GM18520 (cell line): ENCODE measurements around the gene ARID3C.

Experiments
- ATAC-seq: cut with Tn5 transposase; IDR thresholded peaks from one replicate; pipeline ENCODE4 v1.9.1; 2021; ENCODE audit not compliant: unreplicated experiment

ARID3C gene, protein sequence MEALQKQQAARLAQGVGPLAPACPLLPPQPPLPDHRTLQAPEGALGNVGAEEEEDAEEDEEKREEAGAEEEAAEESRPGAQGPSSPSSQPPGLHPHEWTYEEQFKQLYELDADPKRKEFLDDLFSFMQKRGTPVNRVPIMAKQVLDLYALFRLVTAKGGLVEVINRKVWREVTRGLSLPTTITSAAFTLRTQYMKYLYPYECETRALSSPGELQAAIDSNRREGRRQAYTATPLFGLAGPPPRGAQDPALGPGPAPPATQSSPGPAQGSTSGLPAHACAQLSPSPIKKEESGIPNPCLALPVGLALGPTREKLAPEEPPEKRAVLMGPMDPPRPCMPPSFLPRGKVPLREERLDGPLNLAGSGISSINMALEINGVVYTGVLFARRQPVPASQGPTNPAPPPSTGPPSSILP

DNA sequence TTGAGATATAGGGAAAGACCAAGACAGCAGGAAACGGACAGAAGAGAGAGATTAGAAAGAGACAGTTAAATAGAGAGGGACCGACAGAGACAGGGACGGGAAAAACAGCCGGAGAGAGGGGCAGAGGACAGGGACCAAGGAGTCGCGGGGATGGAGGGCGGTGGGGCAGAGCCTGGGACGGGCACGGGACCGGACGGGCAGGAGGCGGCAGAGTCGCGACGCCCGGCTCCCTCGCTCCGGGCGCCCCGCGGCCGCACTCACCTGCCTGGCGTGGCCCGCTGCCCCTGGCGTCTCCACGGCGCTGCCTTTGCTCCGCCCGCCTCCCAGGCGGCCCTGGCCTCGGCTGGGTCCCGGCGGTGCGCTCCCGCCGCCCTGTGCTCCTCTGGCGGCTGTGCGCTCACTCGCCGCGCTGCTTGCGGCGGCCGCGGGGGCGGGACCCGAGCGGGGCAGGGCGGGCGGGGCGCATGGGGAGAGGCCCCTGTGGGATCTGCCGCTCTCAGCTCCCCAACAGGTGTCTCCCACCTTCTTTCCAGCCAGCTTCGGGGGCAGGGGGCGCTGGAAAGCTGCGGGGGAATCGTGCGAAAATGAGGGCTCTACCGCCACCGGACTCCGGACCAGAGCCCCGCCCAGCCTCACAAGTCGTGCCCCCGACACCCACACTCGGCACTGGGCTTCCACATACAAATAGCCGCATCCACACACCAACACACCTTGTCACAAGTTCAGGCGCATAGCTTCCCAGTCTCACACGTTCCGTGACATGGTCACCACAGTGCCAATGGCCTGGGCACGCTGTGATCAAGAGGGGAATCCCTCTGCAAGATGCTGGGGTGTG is at the start of gene ARID3C:
Gene ARID3C (minus strand): TSS at position 411 of the 835 bp plus-strand sequence. CDS start 1,052 bp downstream, outside the sequence.
- ATAC-seq, result no peak

DNA sequence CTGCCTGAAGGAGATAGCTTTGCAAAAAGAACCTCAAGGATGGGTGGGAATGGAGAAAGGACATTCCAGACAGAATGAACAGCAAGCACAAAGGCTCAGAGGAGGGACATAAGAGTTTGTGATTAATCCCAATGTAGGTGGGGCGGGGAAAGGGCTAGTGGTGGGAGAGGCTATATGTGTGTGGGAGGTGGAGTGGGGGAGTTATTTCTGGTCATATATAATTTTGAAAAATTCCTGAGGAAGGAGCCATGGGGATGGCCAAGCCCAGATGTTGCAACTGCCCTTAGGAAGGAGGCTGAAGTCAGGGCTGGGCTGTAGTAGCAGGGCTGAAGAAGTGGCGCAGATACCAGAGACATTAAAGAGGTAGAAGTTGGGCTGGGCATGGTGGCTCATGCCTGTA is 47.0 kb upstream of the ARID3C start:
- ATAC-seq, result no peak

DNA sequence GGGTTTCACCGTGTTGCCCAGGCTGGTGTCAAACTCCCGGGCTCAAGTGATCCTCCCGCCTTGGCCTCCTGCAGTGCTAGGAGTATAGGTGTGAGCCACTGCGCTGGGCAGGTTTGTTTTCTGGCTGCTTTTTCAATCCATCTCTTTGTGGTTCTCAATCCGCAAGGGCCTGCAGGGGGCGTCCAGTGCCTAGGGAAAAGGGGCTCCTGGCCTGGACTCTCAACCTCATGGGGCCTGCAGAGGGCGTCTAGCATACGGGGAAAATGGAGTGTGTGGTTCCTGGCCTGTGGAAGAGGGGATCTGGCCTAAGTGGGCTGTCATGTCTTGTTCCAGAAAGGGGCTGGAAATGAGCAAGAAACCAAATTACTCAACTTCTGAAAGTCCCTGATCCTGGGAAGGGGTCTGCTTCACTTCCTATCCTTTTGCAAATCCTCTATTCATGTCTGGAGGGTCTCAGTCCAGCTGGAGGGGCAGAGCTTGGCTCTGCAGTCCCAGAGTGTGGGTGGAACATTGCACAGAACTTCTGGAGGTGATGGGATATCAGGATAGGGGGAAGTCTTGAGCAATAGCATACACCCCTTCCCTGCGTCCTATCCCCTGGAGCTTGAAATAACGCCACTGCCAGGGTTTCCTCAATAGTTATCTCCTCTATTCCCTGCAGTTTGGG is 46.3 kb upstream of the ARID3C start:
- no peak for ATAC-seq

- no peak for ATAC-seq
Observed at GRCh38 chr9:34674440-34674839, 45.6 kb upstream of the ARID3C start.

DNA sequence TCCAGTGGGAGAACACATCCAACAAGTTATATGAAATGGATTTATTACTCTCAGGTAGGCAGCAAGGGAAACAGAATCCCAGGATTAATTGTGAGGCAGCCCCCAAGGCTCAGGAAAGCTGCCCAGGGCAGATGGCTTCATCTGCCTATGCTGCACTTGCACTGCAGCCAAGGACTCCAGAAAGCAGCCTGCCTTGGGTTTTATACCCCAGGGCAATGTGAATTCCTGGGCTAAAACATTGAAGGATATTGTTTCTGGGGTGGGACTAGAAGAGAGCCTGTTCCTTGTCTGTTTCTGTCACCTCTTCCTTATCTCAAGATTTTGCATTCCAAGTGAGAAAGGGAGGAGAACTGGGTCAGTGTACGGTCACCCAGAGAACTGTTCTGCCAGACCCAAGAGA is 42.4 kb upstream of the ARID3C start:
- no peak for ATAC-seq

GRCh38 chr9:34669809-34670562 is 41.1 kb upstream of the ARID3C start:
- ATAC-seq, result no peak

- ATAC-seq, result peak; percentile 60
Observed at GRCh38 chr9:34665381-34666250, 36.8 kb upstream of the ARID3C start.

GRCh38 chr9:34665067-34665380 is 36.2 kb upstream of the ARID3C start:
- ATAC-seq, result no peak

DNA sequence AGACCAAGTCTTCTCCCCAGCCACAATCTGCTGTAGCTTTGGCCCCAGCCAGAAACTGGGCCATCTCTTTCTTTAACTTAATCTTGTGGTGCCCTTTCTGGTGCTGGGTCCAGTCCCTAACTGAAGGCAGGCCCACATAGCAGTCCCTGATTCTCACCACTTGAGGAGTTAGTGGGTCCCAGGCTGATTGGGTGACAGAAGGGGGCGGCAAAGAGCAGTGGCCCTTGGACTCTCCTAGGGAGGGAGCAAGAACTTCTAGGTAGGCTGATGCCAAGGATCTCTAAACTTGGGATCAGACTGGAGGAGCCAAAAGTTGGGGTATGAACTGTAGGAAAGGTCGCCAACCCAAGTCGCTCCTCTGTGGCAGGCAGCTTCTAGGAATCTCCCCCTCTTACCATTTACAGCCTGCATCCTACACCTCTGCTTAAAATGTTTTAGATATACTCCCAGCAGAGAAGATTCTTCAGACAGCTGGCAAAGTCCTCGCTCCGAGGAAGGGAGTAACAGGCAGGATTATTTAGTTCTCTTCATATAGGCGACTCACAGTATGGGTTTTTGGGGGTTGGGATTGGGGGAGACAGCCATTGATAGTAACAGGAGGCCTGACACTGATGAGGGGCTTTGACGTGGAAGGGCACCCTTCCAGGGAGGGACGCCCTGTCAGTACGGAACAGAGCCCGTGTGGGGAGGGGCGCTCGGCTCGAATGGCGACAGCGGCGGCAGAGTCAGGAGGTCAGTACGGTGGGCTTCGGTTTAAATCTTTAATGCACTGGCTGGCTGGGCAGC is 35.6 kb upstream of the ARID3C start:
- peak; percentile 34 for ATAC-seq

- no peak for ATAC-seq
Observed at GRCh38 chr9:34663303-34663605, 34.4 kb upstream of the ARID3C start.

DNA sequence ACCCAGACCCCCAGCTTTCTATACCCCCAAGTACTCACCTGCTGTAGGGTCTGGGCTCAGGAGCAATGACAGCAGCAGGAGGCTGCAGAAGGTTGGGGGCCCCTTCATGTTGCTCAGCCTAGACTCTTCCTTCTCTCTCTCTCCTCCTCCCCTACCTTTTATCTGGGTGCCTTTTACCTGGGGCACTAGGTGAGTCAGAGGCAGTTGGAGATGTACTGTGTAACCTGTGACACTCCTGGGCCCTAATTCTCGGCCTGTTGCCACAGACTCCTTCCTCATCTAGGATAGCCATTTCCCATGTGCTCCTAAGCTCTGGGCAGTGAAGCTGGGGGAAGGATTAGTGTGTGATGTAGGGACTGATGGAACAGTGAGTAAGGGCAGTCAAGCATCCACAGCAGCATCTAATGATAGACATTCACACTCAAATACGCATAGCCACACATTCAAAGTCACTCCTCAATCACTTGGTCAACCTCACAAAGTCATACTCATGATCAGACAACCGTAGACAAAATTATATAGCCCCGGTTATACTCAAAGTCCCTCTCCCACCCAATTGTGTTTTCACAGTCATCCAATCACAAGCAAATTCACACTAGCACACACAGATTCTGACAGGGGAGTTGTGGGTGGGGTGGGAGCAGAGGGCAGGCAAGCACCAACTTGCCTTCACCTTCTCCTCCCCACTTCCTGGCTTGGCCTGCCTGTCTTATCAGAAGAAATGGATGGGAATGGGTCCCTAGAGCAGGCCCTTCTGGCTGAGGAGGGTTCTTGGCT is 33.8 kb upstream of the ARID3C start, which contains the start of gene CCL27:
Gene CCL27 (minus strand): TSS at position 132 of the 777 bp plus-strand sequence. CDS start 24 bp downstream, at position 108.
- ATAC-seq, result no peak

GRCh38 chr9:34659592-34660253 is 30.9 kb upstream of the ARID3C start:
- ATAC-seq, result no peak

- ATAC-seq, result no peak
Observed at GRCh38 chr9:34658461-34658860, 29.6 kb upstream of the ARID3C start.

DNA sequence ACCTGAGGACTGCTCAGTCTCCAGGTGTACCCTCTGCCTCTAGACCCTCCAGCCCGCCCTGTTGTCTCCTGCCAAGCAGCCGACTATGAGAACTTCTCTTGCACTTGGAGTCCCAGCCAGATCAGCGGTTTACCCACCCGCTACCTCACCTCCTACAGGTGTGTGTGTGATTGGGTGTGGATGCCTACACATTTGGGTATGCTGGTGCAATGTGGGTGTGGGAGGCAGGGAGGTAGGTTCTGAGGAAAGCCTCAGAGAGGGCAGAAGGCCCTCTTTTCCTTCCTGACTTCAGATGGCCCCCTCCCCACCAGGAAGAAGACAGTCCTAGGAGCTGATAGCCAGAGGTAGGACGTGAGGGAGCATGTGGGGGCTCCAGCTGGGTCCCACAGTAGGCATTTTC is 28.1 kb upstream of the ARID3C start:
- no peak for ATAC-seq

DNA sequence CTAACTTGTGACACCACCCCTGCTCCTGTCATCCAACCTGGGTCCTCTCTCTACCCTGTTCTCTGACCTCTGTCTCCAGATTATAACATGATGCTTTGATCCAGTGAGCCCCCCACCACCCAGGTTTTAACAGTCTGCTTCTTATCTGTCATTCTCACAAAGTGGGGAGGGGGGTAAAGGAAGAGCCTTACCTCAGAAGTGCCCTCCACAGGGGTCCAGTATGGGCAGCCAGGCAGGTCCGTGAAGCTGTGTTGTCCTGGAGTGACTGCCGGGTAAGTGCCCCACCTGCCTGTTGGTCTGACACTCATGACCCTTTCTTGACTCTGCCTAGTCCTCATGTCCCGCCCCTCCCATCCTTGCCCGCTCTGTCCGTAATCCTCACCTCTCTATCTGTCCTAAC is 26.5 kb upstream of the ARID3C start:
- ATAC-seq, result no peak

- no peak for ATAC-seq
Observed at GRCh38 chr9:34654323-34655051, 25.6 kb upstream of the ARID3C start.
